Right lobe of liver (tissue), 4 donors: Measurements from ENCODE around the gene CRTC2.

ENCODE experiments used
- CTCF ChIP-seq, 4 donors: fragments of 200-600 bp in 3 of 4; fragments of 450-650 bp in 1 of 4; IDR thresholded peaks; one replicate each; pipeline versions ENCODE4 v1.5.1 to v1.8.0; 2016 to 2022; ENCODE audit warnings: antibody characterized with exemption in 4 of 4, mild to moderate bottlenecking in 2 of 4
- POLR2A ChIP-seq: fragments of 450-650 bp; IDR thresholded peaks from one replicate; pipeline ENCODE4 v1.6.1; 2017; ENCODE audit warnings: antibody characterized with exemption, mild to moderate bottlenecking
- donor health status: DM: no; HTN: no; CAD: no.
- donor health status: DM: no; HTN: no; CAD: no.
- donor health status: DM: no; HTN: yes; CAD: no.

- TF ChIP-seq CTCF (IDR thresholded peaks at IDR 0.05) (no peak), POLR2A (no peak)
Measured at GRCh38 chr1:153933955-153934354, 24.5 kb downstream of the CRTC2 start.
